Trophoblast cell (in vitro differentiated cells and primary cell): Measurements from ENCODE around the gene LRIT3.

Experiments used
- DNase-seq, 2 donors: peaks; one replicate each; pipeline ENCODE4 v3.0.0-alpha.2; 2016
- H2AFZ ChIP-seq: 2 replicates; pipeline ENCODE4 v1.6.1; 2013; ENCODE audit warnings: low read length, moderate library complexity, mild to moderate bottlenecking; ENCODE audit not compliant: insufficient read depth, poor library complexity
- H2AK5ac ChIP-seq: 2 replicates; pipeline ENCODE4 v1.6.1; 2013; ENCODE audit warnings: mild to moderate bottlenecking, low read length
- H2BK120ac ChIP-seq: 2 replicates; pipeline ENCODE4 v1.6.1; 2013; ENCODE audit warnings: low read length, mild to moderate bottlenecking, moderate library complexity; ENCODE audit not compliant: insufficient read depth, poor library complexity
- H2BK12ac ChIP-seq: 2 replicates; pipeline ENCODE4 v1.6.1; 2013; ENCODE audit warnings: mild to moderate bottlenecking, low read length, moderate library complexity
- H2BK5ac ChIP-seq: 2 replicates; pipeline ENCODE4 v1.6.1; 2013; ENCODE audit warnings: low read length, low read depth, moderate library complexity, mild to moderate bottlenecking; ENCODE audit not compliant: poor library complexity
- H3K14ac ChIP-seq: 2 replicates; pipeline ENCODE4 v1.6.1; 2013; ENCODE audit warnings: mild to moderate bottlenecking, low read length
- H3K18ac ChIP-seq: 2 replicates; pipeline ENCODE4 v1.6.1; 2013; ENCODE audit warnings: mild to moderate bottlenecking, low read length
- H3K23ac ChIP-seq: 2 replicates; pipeline ENCODE4 v1.6.1; 2013; ENCODE audit warnings: low read length
- H3K27ac ChIP-seq: 2 replicates; pipeline ENCODE4 v1.5.1; 2013; ENCODE audit warnings: low read depth, mild to moderate bottlenecking, inconsistent platforms, low read length, moderate library complexity
- H3K27me3 ChIP-seq: 2 replicates; pipeline ENCODE4 v1.6.1; 2013; ENCODE audit warnings: inconsistent platforms, mild to moderate bottlenecking, low read length, moderate library complexity; ENCODE audit not compliant: insufficient read depth
- H3K36me3 ChIP-seq, 2 experiments: 1 replicate in 1 of 2; 2 replicates in 1 of 2; pipeline ENCODE4 v1.6.1; 2013; ENCODE audit warnings: low read length in 2 of 2, mild to moderate bottlenecking in 2 of 2, moderate library complexity in 1 of 2; ENCODE audit not compliant: insufficient read depth in 2 of 2, control insufficient read depth in 1 of 2
- H3K4ac ChIP-seq: 2 replicates; pipeline ENCODE4 v1.6.1; 2013; ENCODE audit warnings: low read depth, mild to moderate bottlenecking, low read length, moderate library complexity
- H3K4me1 ChIP-seq, 2 experiments: 1 replicate in 1 of 2; 2 replicates in 1 of 2; pipeline ENCODE4 v1.6.1; 2013; ENCODE audit warnings: low read length in 2 of 2, mild to moderate bottlenecking in 2 of 2, moderate library complexity in 1 of 2; ENCODE audit not compliant: insufficient read depth in 2 of 2, control insufficient read depth in 1 of 2
- H3K4me2 ChIP-seq: 2 replicates; pipeline ENCODE4 v1.6.1; 2013; ENCODE audit warnings: inconsistent platforms, mild to moderate bottlenecking, low read length, moderate library complexity
- H3K4me3 ChIP-seq: 2 replicates; pipeline ENCODE4 v1.5.1; 2013; ENCODE audit warnings: mild to moderate bottlenecking, low read depth, low read length, inconsistent platforms
- H3K79me1 ChIP-seq: one replicate; pipeline ENCODE4 v1.6.1; 2013; ENCODE audit warnings: low read length
- H3K79me2 ChIP-seq: 2 replicates; pipeline ENCODE4 v1.6.1; 2013; ENCODE audit warnings: low read length, mild to moderate bottlenecking; ENCODE audit not compliant: control insufficient read depth, insufficient read depth, poor library complexity
- H3K9ac ChIP-seq: 2 replicates; pipeline ENCODE4 v1.6.1; 2013; ENCODE audit warnings: mild to moderate bottlenecking, low read length
- H3K9me3 ChIP-seq: 2 replicates; pipeline ENCODE4 v1.6.1; 2013; ENCODE audit warnings: low read depth, mild to moderate bottlenecking, control low read depth, inconsistent platforms, low read length; ENCODE audit not compliant: insufficient read depth
- H4K12ac ChIP-seq: 2 replicates; pipeline ENCODE4 v1.6.1; 2013; ENCODE audit warnings: low read depth, mild to moderate bottlenecking, low read length, moderate library complexity
- H4K8ac ChIP-seq: 2 replicates; pipeline ENCODE4 v1.6.1; 2013; ENCODE audit warnings: low read depth, mild to moderate bottlenecking, low read length, moderate library complexity
- H4K91ac ChIP-seq: one replicate; pipeline ENCODE4 v1.6.1; 2013; ENCODE audit warnings: low read depth, mild to moderate bottlenecking, low read length, moderate library complexity
- WGBS: extraction: QIAGEN DNeasy Blood & Tissue Kit; methylation state at CpG from one replicate; pipeline ENCODE4 v1.1.7; 2013; ENCODE audit warnings: missing lambda C conversion rate; ENCODE audit not compliant: insufficient read length, insufficient coverage; ENCODE audit errors: extremely low coverage; 5-methylcytosine and 5-hydroxymethylcytosine counted together

LRIT3 gene

GRCh38 chr4:109864134-109864533, 16.2 kb downstream of the LRIT3 start:
- Histone ChIP-seq H3K36me3 (no peaks in the 10 kb centered on the region), H3K79me2 (no peaks in the 10 kb centered on the region), H3K79me1 (no peaks in the 10 kb centered on the region), H3K4me2 (no peak overlapping the region), H3K23ac (no peak overlapping the region), H4K91ac (no peak overlapping the region), H3K27me3 (no peaks in the 10 kb centered on the region), H3K9ac (no peak overlapping the region), H3K4me1 (peaks cover 0 to 1% of the 10 kb centered on the region in 2 experiments), H3K14ac (no peak overlapping the region), H3K4me3 (no peak overlapping the region), H3K27ac (no peak overlapping the region), H2AK5ac (no peak overlapping the region), H2BK120ac (no peak overlapping the region), H2BK12ac (no peak overlapping the region), H2AFZ (no peak overlapping the region), H3K9me3 (no peaks in the 10 kb centered on the region), H4K8ac (no peak overlapping the region), H4K12ac (no peak overlapping the region), H3K18ac (no peak overlapping the region), H2BK5ac (no peak overlapping the region), H3K4ac (no peak overlapping the region)
- no peak for DNase-seq

- H3K9me3 ChIP-seq, result no peaks in the 10 kb centered on the region
- H2AK5ac ChIP-seq, result no peak overlapping the region
- H2BK120ac ChIP-seq, result no peak overlapping the region
- no peak overlapping the region for H2BK5ac ChIP-seq
- no CpG with 5 or more reads among the region's 5 CpGs for WGBS
- H4K8ac ChIP-seq, result no peak overlapping the region
- no peak overlapping the region for H3K18ac ChIP-seq
- no peak overlapping the region for H3K9ac ChIP-seq
- H3K4me1 ChIP-seq, result peaks cover 0 to 1% of the 10 kb centered on the region in 2 experiments
- no peak overlapping the region for H3K27ac ChIP-seq
- no peak overlapping the region for H3K4ac ChIP-seq
- no peak overlapping the region for H3K4me2 ChIP-seq
- H3K14ac ChIP-seq, result no peak overlapping the region
- H2BK12ac ChIP-seq, result no peak overlapping the region
- no peaks in the 10 kb centered on the region for H3K79me2 ChIP-seq
- H3K4me3 ChIP-seq, result no peak overlapping the region
- DNase-seq, result no peak
- no peaks in the 10 kb centered on the region for H3K79me1 ChIP-seq
- no peak overlapping the region for H3K23ac ChIP-seq
- no peak overlapping the region for H2AFZ ChIP-seq
- no peak overlapping the region for H4K91ac ChIP-seq
- no peaks in the 10 kb centered on the region for H3K36me3 ChIP-seq
- H4K12ac ChIP-seq, result no peak overlapping the region
- no peaks in the 10 kb centered on the region for H3K27me3 ChIP-seq
Observed at GRCh38 chr4:109870061-109870460, 22.2 kb downstream of the LRIT3 start.

GRCh38 chr4:109872065-109872464, 24.2 kb downstream of the LRIT3 start:
- Histone ChIP-seq H2BK12ac (no peak overlapping the region), H3K36me3 (no peaks in the 10 kb centered on the region), H4K12ac (no peak overlapping the region), H3K18ac (no peak overlapping the region), H3K9ac (no peak overlapping the region), H3K23ac (no peak overlapping the region), H3K79me2 (no peaks in the 10 kb centered on the region), H2BK120ac (no peak overlapping the region), H3K4me1 (peaks cover 0 to 1% of the 10 kb centered on the region in 2 experiments), H3K14ac (no peak overlapping the region), H4K91ac (no peak overlapping the region), H3K27me3 (no peaks in the 10 kb centered on the region), H3K79me1 (no peaks in the 10 kb centered on the region), H4K8ac (no peak overlapping the region), H3K9me3 (peaks cover 4% of the 10 kb centered on the region), H3K4ac (no peak overlapping the region), H3K4me3 (no peak overlapping the region), H2AK5ac (no peak overlapping the region), H3K4me2 (no peak overlapping the region), H2AFZ (no peak overlapping the region), H3K27ac (no peak overlapping the region), H2BK5ac (no peak overlapping the region)
- no peak for DNase-seq
- WGBS, result no CpG with 5 or more reads among the region's 2 CpGs

GRCh38 chr4:109872950-109873656, 25.2 kb downstream of the LRIT3 start:
- Histone ChIP-seq H4K91ac (no peak overlapping the region), H3K4ac (no peak overlapping the region), H3K79me2 (no peaks in the 10 kb centered on the region), H3K79me1 (no peaks in the 10 kb centered on the region), H3K9ac (no peak overlapping the region), H3K18ac (no peak overlapping the region), H3K4me2 (no peak overlapping the region), H3K27me3 (no peaks in the 10 kb centered on the region), H3K14ac (no peak overlapping the region), H2BK12ac (no peak overlapping the region), H3K27ac (no peak overlapping the region), H4K8ac (no peak overlapping the region), H2BK5ac (no peak overlapping the region), H2AK5ac (no peak overlapping the region), H3K9me3 (peaks cover 4% of the 10 kb centered on the region), H3K4me1 (no peaks in the 10 kb centered on the region), H4K12ac (no peak overlapping the region), H2AFZ (no peak overlapping the region), H2BK120ac (no peak overlapping the region), H3K23ac (no peak overlapping the region), H3K36me3 (no peaks in the 10 kb centered on the region), H3K4me3 (no peak overlapping the region)
- DNase-seq, result no peak
- WGBS, result no CpG with 5 or more reads among the region's 6 CpGs
